ENCODE data around the gene CHST13. TPM values are rescaled to one million over a fixed set of nuclear protein-coding genes. Genes with fewer than 3 reads are reported as not detected.

The CHST13 gene
- total and polyA plus RNA-seq, 2 of the 4 experiments (the other 2 are of a cell fraction): not detected

DNA sequence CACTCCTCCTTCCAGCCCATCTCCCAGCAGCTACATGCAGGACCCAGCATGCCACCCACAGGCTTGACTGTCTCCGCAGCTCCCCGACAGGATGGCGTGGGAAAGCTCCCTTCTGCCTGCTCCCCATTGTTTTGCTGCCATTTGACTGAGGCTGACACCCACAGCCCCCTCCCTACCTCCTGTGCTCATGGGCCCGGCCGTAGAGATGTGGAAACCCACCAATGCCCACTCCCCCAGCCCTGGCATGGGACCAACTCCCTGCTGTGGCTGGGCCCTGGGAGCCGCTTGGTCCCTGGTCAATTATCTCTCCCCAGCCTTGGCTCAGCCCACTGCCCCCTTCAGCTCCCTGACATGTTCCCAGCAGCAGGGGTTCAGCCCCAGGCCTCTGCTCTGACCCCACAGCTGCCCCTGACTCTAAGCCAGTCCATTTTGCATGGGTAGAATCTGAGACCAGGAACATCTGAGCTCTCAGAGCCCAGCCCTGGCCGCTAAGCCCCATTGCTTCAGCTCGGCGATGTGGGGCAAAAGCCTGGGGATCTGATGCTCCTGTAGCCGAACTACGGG lies 26.6 kb downstream of the CHST13 start:
- no peaks in the 10 kb centered on the region for H3K79me1 ChIP-seq (ENCODE audit: low read depth in 1 of 2, low read length in 2 of 2)
- no peak overlapping the region for H3K18ac ChIP-seq (ENCODE audit: low read depth, low read length)
- no peak overlapping the region for H2BK20ac ChIP-seq (ENCODE audit: low read depth, low read length)
- H2BK5ac ChIP-seq (ENCODE audit: low read depth, low read length, poor library complexity, severe bottlenecking): no peak overlapping the region
- ATAC-seq (ENCODE audit: low read depth) (no peak), DNase-seq (no peak)
- no peak overlapping the region for H3K27ac ChIP-seq (ENCODE audit: insufficient read depth, low read length)
- H3K14ac ChIP-seq (replicated peaks; ENCODE audit: low read depth, low read length): no peak overlapping the region
- WGBS, 2 experiments (ENCODE audit: extremely low coverage in 2 of 2, insufficient read length in 1 of 2): 40% methylated on average over 3 of the region's 11 CpGs; no CpG with 5 or more reads in 1 of the 2 experiments
- H3K27me3 ChIP-seq (ENCODE audit: control insufficient read depth, insufficient read depth, low read length): peaks cover 33% of the 10 kb centered on the region
- intact Hi-C loops (cut with micrococcal nuclease) (no loop called here), dilution Hi-C loops (cut with HindIII; ENCODE audit: low sequenced_read_pairs, unreplicated experiment) (no loop called here), in situ Hi-C loops (cut with MboI; ENCODE audit: low sequenced_read_pairs) (no loop called here)
- no peak overlapping the region for H3K4me3 ChIP-seq (ENCODE audit: insufficient read depth, low read depth, low read length)
- TF ChIP-seq FOS (IDR thresholded peaks at IDR 0.05; ENCODE audit: low read depth, low read length): no peak
- no peak for TF ChIP-seq NFE2L2 (IDR thresholded peaks at IDR 0.05; ENCODE audit: low read depth, low read length)
- no peak for TF ChIP-seq RAD21 (IDR thresholded peaks at IDR 0.05; ENCODE audit: low read length)
- TF ChIP-seq, protein P1, sequence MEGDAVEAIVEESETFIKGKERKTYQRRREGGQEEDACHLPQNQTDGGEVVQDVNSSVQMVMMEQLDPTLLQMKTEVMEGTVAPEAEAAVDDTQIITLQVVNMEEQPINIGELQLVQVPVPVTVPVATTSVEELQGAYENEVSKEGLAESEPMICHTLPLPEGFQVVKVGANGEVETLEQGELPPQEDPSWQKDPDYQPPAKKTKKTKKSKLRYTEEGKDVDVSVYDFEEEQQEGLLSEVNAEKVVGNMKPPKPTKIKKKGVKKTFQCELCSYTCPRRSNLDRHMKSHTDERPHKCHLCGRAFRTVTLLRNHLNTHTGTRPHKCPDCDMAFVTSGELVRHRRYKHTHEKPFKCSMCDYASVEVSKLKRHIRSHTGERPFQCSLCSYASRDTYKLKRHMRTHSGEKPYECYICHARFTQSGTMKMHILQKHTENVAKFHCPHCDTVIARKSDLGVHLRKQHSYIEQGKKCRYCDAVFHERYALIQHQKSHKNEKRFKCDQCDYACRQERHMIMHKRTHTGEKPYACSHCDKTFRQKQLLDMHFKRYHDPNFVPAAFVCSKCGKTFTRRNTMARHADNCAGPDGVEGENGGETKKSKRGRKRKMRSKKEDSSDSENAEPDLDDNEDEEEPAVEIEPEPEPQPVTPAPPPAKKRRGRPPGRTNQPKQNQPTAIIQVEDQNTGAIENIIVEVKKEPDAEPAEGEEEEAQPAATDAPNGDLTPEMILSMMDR (conservative IDR thresholded peaks at IDR 0.05; ENCODE audit: low read depth, low read length): no peak
- no peak for TF ChIP-seq RFX5 (IDR thresholded peaks at IDR 0.05; ENCODE audit: low read depth, low read length)
- no peak for TF ChIP-seq MAZ (IDR thresholded peaks at IDR 0.05; ENCODE audit: borderline replicate concordance, low read depth, low read length)
- no peak for TF ChIP-seq MAFK (IDR thresholded peaks at IDR 0.05; ENCODE audit: low read depth, low read length)
- TF ChIP-seq MXI1 (IDR thresholded peaks at IDR 0.05; ENCODE audit: borderline replicate concordance, low read depth, low read length): no peak
- no peak for TF ChIP-seq CHD1 (IDR thresholded peaks at IDR 0.05; ENCODE audit: low read depth, low read length)
- BruUV-seq (replicated peaks): no TSS peak
- H2BK120ac ChIP-seq (ENCODE audit: low read depth, low read length): no peak overlapping the region
- H3K4me1 ChIP-seq (ENCODE audit: control insufficient read depth, insufficient read depth, low read length): no peaks in the 10 kb centered on the region
- no peaks in the 10 kb centered on the region for H3K36me3 ChIP-seq (ENCODE audit: control insufficient read depth, insufficient read depth, low read length)
- H4K91ac ChIP-seq (ENCODE audit: insufficient read depth, low read depth, low read length): no peak overlapping the region
- no peak overlapping the region for H2AFZ ChIP-seq (replicated peaks; ENCODE audit: low read length, poor library complexity)
- H3K9ac ChIP-seq (ENCODE audit: low read depth, low read length): no peak overlapping the region
- H2AK5ac ChIP-seq (ENCODE audit: low read depth, low read length): no peak overlapping the region
- H4K8ac ChIP-seq (ENCODE audit: low read depth in 2 of 2, low read length in 2 of 2): no peak overlapping the region
- H2BK15ac ChIP-seq (ENCODE audit: low read depth, low read length): no peak overlapping the region
- no peak overlapping the region for H3K23ac ChIP-seq (ENCODE audit: low read depth, low read length)
- no peaks in the 10 kb centered on the region for H3K9me1 ChIP-seq (ENCODE audit: insufficient read depth, low read length)
- H3K4ac ChIP-seq (ENCODE audit: low read depth, low read length): no peak overlapping the region
- no peaks in the 10 kb centered on the region for H3K9me3 ChIP-seq (ENCODE audit: control insufficient read depth, insufficient read depth, low read length)
- no peak overlapping the region for H3K56ac ChIP-seq (ENCODE audit: extremely low read depth, insufficient read depth, low read length)
- ChIA-PET CTCF (no interaction called here), POLR2A (ENCODE audit: unreplicated experiment) (no interaction called here)
- H4K5ac ChIP-seq (ENCODE audit: low read depth, low read length): no peak overlapping the region
- no peaks in the 10 kb centered on the region for H4K20me1 ChIP-seq (ENCODE audit: insufficient read depth, low read length)
- no peak overlapping the region for H2AK9ac ChIP-seq (replicated peaks; ENCODE audit: low read depth, low read length, poor library complexity)
- no peak overlapping the region for H3K4me2 ChIP-seq (ENCODE audit: low read depth, low read length)
